Activated CD4-positive, alpha-beta T cell treated with anti-CD3 and anti-CD28 coated beads for 1 hour (primary cell): Measurements from ENCODE around the gene SMOC2.

Experiments used
- DNase-seq: peaks from one replicate; pipeline ENCODE4 v3.0.0-alpha.2; 2020

The SMOC2 gene, protein sequence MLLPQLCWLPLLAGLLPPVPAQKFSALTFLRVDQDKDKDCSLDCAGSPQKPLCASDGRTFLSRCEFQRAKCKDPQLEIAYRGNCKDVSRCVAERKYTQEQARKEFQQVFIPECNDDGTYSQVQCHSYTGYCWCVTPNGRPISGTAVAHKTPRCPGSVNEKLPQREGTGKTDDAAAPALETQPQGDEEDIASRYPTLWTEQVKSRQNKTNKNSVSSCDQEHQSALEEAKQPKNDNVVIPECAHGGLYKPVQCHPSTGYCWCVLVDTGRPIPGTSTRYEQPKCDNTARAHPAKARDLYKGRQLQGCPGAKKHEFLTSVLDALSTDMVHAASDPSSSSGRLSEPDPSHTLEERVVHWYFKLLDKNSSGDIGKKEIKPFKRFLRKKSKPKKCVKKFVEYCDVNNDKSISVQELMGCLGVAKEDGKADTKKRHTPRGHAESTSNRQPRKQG

DNA sequence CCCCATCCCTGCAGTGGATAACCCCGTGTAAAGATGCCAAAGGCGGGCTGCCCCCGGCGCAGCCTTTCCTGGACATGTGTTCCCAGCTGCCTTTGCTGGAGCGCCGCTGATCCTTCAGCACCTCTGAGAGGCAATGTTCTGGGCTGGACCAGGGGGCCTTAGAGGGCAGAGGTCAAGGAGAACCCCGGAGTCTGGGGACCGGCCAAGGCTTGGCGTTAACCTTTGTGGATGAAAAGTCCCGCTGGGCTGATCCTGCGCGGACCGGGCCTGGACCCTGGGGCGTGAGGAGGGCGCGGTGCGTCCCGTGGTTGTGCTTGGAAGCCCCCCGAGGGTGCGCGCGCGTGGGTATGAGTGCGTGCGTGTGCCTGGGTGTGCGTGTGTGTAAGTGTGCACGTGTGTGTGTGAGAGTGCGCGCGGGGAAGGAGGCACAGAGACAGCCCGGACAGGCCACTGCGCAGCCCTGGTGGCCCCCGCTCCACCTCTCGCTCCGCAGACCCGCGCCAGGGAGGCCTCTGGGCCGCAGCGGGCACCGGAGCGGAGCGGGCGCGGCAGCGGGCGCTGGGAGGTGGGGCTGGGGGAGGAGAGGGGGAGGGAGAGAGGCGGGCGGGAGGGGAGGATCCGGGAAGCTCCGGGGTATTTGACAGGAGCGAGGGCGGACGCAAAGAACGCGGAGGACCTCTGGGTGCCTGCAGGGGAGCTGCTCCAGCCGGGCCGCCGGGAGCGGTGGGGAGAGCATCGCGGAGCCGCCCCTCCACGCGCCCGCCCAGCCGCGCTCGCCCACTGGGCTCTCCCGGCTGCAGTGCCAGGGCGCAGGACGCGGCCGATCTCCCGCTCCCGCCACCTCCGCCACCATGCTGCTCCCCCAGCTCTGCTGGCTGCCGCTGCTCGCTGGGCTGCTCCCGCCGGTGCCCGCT is at the start of gene SMOC2:
Gene SMOC2, plus strand, starts transcription at position 665 of the 914 bp plus-strand sequence. Its CDS starts 187 bp downstream, at position 852.
- DNase-seq = no peak

DNA sequence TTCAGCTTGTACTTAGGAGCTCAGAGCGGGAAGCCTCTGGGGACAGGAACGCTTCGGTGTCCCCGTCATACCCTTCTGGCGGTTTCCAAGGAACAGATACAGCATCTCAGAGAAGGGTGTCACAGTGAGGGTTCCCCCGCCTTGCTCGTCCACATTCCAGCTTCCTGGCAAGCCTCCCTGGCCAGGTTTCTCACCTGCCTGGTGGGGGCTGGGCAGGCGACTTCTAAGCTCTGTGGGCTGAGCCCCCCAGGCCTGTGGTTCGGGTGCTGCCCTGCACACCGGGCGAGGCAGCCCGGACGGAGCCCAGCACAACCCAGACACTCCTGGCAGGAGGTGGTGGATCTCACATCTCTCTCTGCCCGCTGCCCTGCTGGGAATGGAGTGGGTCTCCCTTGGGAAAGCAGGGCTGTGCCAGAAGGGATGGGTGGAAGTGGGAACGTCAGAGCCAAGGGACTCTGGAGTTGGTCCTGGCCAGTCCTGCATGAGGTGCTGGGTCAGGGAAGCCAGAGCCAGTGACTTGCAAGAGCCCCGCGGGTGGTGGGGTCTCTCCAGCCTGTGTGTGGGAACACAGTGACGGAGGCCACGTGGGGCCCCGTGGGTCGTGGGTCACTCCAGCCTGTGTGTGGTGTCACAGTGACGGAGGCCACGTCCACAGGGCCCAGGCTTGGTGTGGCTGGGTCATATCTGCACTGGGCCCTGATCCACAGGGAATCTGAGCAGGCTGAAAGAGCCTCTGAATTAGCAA is 47.7 kb upstream of the SMOC2 start:
- DNase-seq = no peak

DNA sequence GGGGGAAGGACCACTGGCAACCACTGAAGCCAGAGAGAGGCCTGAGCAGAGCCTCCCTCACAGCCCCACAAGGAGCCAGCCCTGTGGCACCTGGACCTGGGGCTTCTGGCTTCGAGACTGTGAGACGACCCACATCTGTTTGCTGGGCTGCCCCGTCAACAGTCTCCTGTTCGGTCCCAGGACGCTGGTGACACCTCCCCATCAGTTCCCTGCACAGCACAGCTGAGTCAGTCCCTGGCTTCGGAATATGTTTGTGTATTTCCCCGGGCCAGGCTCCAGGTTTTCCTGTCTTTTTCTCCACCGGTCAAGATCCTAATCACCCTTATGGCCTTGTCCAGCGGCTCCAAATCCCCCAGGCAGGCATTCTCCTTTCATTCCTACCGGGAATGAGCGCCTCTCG is 46.4 kb upstream of the SMOC2 start:
- DNase-seq = no peak

DNA sequence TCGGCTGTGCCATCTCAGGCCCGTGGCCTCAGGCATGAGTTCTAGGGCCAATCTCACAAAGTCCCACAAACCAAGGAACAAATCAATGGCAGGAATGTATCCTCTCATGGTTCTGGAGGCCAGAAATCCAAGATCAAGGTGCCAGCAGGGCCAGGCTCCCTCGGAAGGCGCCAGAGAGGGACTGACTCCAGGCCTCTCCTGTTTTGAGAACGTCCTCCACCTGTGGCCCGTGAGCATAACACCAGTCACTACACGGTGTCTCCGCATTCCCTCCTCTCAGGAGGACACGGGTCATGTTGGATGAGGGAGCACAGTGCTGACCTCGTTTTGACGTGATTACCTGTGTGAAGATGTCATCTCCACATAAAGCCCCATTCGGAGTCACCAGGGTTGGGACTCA is 45.0 kb upstream of the SMOC2 start:
- no peak for DNase-seq

DNA sequence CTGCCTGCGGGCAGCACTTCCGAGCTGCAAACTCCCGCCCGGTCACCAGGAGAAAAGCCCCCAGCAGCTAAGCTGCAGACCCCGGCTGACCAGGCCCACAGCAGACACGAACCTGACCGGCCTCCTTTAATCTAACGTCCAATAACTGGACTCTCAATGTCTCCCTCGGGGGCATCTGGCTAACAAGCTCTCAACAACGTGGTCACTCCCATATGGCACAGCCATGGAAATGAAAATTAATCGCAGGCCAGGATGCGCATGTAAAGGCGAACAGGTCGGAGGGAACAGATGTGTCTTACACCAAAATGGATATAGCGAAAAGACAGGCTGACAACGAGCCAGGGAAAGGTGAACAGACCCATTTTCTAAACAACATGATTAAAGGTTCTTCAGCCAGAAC is 44.4 kb upstream of the SMOC2 start:
- DNase-seq = no peak

DNA sequence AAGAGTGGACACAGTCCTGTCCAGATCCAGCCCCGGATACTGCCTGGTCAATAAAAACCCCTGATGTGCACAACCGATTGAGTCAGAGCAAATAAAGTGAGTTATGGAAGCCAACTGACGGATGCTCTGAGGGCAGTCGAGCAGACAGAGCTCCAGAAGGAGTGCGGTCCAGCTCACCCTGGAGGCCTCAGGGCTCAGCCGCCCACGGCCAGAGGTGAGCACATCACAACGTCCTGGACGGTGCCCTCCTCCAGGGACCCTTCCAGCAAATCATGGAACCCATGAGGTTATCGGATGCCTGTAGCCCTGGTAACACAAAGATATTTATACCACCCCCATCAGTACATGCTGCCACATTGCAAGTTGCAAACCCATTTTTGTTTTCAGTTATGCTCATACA is 44.0 kb upstream of the SMOC2 start:
- no peak for DNase-seq

DNA sequence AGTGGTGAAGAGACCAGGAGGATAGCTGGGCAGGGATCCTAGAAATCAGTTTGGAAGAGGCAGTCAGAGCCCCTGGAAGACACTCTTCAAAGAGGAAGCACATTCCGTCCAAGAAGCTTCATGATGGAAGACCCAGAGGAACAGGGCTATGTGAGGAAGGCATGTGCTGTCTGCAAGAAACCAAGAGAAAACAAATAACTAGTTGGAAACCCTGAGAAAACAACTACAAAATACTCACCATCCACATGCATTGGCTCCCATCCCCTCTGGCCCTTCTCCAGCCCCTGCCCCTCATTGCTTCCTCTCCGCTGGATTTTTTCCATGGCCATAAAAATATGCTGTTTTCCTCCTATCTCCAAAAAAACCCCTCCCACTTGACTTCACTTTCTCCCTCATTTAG is 40.9 kb upstream of the SMOC2 start:
- no peak for DNase-seq

DNA sequence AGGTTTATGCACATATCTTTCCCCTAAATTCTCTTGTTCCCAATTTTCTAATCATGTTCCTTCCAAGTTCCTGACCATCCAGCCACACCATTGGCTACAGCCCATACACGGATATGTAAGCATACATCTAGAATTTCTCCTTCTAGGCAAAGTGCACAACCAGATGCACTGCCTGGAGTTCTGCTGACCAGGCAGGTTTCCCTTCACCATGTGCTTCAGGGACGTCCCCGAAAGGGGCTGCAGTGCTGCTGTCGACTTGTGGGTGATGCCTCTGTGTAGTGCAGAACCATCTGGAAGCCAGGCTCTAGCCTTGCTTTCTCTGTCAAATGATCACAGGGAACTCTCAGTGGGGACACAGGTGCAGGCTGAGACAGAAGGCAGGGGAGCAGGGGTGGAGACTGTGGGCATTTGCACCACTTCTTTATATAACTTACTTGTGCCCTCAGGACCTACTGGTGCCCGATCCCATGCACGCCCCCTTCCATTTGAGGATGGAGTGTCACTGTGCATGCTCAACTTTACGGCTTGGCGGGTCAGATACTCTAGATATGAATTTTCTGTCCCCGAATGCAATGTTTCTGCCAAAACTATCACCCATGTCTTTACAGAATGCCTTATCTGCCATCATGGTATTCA is 37.5 kb upstream of the SMOC2 start:
- no peak for DNase-seq

DNA sequence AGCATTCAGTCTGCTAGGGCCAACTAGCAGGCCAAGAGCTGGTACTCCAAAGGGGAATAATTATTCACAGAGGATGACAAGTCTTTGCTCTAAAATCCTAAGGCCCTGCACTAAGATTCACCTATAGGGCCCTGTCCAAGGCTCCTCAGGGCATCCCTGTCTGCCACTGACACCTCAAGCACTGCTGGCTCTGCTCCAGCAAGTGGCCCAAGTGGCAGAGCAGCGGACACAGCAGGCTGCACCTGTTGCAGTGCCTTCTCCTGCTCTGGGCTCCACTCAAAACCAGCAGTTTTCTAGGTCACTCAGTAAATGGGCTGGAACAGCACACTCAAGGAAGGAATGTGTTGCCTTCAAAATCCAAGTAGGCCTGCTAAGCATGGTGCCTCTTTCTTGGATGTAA is 36.4 kb upstream of the SMOC2 start:
- no peak for DNase-seq

DNA sequence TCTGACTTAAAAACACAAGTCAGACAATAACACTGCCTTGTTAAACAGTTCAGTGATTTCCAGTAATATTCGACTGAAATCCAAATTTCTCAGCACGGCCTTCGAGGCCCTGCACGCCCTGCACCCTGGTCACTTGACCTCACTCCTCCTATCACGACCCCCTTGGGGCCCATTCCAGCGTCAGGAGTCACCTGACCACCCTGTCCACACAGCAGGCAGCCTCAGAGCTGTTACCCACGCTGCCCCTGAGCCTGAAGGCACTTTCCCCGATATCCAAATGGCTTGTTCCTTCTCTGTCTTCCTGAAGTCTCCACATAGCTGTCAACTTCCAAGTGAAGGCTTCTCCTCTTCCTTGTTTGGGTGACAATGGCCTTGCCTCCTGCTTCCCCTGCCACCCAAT is 33.1 kb upstream of the SMOC2 start:
- no peak for DNase-seq

DNA sequence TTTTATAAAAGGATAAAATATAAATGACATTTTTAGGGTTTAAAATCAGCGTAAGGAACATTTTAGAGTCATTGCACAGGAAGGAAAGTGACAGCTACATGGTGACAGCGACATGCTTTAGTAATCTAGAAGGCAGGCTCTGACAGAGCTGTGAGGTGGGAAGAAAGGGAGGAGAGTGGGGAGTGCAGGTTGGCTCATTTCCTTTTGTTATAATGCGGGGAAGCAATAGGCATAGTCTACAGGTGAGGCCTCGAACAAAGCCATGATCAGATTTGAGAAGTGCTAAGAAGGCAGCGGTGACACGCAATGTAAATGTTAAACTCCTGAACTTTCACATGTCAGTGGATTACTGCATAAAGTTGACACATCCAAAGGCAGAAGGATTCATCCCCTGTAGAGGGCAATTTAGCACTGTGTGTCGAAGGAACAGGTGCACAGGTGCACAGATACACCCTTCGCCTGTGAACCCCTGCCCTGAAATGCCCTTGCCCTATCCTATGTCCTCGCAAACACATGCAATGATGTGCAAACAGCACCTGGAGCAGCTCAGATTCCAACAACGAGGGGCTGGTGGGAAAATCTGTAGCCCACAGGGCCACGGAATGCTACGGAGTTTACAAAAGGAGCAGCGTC is 32.4 kb upstream of the SMOC2 start:
- DNase-seq = no peak

DNA sequence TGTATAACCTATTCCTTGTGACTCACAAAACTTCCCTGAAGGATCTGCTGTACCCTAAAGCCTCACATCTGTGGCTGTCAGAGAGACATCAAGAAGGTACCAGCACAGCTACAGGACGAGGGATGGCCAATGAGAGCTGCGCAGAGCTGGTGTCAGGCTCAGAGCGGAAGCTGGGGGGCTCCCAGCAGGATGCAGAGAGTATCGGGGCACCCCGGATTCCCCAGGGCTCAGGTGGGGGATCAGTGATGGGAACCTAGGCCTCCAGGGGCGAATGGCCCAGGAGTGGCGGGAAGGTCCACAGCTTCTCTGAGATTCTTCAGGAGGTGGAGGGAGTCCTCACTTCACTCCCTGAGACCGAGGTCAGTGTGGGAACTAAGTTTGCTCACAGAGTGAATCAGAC is 30.9 kb upstream of the SMOC2 start:
- DNase-seq = no peak

DNA sequence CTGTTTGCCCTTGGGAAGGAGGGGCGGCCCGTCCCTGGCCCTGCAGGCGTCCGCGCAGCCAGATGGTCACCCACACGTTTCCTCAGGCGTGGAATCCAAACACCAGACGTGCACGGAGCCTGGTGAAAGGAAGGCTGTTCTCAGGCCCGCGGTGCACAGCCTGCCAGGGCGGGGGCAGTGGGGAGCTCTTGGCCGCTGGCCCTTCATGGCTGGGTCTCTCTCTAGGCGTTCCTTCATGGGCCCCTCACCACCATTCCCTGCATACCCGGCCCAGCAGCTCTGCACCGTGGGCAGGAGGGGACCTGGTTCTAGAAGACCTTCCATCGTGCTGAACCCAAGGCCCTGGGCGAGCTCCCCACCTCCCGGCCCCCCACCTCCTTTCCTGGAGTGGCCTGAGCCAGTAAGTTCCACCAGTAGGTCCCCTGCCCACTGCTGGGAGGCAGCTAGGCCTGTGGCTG is 30.4 kb upstream of the SMOC2 start:
- no peak for DNase-seq

DNA sequence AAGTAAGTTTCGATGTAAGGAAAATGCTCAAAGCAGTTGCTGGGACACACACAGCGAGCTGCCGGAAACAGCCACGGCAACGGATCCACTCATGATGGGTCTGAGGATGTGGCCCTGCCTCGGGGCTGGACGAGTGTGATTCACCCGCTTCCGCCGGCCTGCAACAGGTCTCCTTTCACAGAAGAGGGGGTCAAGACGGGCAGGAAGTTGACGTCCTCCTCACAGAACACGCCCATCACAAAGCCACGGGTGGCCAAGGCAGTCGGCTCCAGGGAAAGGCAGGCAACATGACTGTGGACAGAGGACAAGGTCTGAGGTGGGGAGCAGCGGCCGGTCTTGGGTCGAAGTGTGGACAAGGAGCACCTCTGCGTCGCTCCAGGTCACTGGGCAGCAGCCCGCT is 29.9 kb upstream of the SMOC2 start:
- DNase-seq = no peak

DNA sequence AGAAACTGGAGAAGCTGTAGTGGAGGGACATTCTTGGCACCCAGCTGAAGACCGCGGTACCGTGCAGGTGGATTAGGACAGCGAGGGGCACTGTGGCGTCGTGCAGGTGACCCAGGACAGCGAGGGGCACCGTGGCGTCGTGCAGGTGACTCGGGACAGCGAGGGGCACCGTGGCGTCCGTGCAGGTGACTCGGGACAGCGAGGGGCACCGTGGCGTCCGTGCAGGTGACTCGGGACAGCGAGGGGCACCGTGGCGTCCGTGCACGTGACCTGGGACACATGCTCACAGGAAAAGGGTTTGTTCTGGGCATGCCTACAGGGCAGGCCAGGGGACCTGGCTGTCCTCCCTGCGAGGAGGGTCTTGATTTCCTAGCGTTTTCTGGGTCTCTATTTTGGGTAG is 29.2 kb upstream of the SMOC2 start:
- DNase-seq = no peak

DNA sequence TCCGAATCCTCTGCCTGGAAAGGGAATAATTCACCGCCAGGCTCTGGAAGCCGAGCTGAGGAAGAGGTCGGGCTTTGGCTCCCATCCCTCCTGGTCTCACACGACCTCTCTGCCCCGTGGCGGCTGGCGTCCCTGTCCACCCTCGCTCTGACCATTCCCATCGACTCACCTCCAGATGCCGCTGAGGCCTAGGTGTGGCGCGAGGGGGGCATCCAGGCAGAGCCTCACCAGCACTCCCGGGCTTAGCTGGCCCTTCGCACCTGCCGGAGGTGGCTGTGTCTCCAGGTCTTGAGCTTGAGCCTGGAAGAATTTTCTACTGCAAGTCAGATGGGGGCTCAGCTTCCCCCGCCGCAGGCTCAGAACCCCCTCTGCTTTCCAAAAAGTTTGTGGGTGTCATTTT is 28.5 kb upstream of the SMOC2 start:
- no peak for DNase-seq

DNA sequence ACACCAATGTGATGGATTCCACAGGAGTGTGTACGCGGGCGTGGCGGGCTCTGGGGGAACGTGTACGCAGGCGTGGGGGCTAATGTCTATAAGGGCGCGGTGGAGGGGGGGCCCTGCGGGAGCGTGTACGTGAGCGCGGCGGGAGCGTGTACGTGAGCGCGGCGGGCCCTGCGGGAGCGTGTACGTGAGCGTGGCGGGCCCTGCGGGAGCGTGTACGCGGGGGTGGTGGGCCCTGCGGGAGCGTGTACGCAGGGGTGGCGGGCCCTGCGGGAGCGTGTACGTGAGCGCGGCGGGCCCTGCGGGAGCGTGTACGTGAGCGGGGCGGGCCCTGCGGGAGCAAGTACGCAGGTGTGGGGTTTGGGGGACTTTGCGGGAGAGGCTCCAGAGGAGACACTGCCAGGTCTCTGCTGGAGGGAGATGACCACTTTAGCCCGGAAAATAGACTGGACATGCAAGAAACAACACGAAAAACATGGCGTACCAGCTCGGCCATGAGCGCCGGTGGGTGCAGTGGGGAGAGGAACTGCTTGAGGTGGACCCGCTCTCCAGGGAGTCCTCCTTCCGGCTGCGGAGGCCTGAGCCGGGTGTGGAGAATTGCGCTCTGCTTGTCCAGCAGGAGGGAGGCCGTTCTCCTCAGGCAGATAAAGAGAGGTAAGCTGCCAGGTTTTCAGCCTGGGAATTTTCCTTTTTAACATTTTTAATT is 27.8 kb upstream of the SMOC2 start:
- no peak for DNase-seq

DNA sequence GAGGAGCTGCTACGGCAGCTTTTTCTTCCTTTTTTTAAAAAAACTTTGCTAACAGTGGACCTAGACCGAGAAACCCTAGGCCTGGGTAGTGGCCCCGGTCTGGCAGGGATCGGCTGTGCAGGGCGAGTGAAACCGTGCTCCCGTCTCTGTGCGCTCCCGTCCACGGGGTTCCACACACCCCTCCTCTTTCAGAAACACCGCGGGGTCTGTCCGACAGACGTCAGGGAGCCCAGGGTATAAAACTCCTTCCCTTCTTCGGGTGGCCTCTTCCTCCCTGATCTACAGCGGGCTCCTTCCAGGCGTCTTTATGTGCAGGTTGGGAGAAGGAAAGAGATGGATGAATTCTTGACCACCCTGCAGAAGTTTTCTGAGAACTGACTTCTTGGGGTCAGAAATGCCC is 27.1 kb upstream of the SMOC2 start:
- no peak for DNase-seq

DNA sequence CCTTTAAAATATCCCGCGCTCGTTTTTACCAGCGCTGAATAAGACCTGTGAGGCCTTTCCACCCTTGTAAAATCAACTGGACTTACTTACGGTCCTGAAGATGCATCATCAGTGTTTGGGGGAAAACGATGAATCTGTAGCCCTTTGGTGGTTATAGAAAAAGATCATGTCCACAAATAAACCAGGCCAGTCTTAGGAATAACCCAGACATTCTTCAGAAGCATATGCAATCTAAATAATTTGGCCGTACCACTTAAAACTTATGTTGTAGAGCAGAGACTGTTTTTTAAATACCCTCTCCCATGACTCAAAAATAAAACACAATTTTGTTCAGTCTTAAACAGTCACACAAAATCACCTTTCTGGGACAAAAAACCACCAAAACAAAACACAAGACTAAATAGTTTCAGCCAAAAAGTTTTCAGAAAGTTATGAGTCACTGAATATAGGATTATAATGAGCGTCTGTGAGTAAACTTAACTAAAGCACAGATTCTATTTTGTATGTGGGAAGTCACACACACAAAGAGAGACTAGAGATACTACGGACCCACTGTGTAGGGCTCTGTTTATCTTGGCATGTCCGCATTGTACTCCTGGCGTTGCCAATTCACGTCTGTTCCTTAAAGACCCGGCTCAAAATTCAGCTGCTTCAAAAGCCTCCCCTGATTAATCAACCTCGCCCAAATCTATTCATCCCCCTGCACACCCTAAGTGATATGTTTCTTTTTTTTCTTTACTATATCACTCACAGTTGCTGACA is 26.5 kb upstream of the SMOC2 start:
- DNase-seq = no peak

DNA sequence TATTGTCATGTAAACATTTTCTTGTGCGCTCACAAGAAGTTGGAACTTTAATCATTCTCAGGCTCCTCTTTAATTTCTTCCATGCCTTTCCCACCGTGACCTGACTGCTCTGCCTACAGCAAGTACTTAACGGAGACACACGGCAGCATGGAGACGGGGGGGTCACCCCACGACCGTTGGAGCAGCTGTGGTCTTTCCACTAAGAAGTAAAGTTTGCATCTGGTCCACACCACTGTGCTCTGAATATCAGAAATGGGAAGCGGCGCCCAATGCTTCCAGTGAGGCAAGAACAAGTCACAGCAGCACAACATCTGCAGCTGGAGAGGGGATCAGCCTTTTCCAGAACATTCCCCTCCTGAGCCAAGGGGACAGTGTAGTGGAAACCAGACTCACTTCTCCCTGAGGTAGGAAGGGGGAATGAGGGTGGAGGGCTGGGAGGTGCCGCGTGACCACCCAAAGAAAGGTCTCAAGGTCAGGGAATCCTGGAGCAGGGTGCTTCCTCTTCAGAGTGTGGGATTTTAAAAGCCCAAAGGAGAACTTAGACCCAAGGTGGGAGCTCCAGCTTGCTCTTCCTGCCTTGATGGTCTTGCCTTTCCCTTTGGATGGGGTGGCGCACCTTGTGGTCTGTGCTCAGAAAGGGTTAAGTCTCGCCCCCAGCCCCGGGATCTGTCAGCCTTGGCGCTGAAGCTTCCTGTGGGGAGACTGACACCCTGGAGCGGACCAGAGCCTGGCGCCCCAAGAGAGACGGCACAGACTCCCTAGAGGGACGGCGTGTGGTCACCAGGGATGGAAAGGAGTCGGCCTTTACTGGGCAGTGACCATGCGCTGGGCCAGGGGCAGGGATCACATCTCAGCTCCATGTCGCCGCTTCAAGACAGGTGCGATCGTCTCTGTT is 25.6 kb upstream of the SMOC2 start:
- no peak for DNase-seq
